ENCODE data around the gene HEG1.

Gene HEG1

DNA sequence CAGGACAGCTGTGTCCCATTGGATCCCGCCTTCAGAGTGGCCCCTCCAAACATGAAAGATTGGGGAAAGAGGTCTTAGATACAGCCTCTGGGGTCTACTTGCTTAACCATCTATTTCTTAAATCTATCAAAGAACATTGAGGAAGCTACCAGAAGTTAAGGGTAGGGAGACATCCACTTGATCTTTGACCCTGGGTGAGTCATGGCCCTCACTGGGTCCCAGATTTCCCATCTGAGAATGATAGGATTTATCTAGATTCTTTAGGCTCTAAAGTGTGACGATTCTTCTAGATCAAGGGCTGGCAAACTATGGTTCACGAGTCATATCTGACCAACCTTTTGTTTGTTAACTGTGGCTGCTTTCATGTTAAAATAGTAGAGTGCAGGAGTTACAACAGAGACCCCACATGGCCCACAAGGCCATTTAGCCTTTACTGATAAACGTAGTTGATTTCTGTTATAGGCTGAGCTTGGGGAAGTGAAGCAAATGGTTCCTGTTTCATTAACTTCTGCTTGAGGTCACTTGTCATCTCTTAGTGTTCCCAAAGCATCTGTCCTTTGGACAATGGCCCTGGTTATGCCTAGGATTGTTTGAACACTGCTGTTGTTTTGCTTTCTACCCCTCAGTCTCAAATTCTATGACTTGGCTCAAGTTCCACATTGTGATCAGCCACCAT, 129.2 kb downstream of the HEG1 start:
- ChIA-PET POLR2A (no interaction called here), CTCF (interaction anchor here (1.0 to 3.8 kb wide), 12 partner anchors 9 to 660 kb away, joined by 3 to 22 read pairs (median 6); no protein-coding TSS in a partner anchor)
- DNase-seq (ENCODE audit: extremely low spot score), result no peak
- TF ChIP-seq, protein P1, sequence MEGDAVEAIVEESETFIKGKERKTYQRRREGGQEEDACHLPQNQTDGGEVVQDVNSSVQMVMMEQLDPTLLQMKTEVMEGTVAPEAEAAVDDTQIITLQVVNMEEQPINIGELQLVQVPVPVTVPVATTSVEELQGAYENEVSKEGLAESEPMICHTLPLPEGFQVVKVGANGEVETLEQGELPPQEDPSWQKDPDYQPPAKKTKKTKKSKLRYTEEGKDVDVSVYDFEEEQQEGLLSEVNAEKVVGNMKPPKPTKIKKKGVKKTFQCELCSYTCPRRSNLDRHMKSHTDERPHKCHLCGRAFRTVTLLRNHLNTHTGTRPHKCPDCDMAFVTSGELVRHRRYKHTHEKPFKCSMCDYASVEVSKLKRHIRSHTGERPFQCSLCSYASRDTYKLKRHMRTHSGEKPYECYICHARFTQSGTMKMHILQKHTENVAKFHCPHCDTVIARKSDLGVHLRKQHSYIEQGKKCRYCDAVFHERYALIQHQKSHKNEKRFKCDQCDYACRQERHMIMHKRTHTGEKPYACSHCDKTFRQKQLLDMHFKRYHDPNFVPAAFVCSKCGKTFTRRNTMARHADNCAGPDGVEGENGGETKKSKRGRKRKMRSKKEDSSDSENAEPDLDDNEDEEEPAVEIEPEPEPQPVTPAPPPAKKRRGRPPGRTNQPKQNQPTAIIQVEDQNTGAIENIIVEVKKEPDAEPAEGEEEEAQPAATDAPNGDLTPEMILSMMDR (IDR thresholded peaks at IDR 0.05; ENCODE audit: control extremely low read depth, extremely low read depth, low read depth, missing control alignments), result no peak

DNA sequence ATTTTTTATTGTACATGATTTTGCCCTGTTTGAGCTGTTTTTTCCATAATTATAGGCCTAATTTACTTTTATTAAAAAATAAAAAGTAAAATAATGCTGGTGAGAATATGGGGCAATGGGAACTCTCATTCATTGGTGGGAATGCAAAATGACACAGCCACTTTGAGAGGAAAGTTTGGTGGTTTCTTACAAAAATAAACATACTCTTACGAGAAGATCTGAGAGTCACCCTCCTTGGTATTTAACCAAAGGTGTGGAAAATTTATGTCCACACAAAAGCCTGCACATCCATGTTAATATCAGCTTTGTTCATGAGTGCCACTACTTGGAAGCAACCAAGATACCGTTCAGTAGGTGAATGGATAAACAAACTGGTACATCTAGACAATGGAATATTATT, 131.1 kb downstream of the HEG1 start:
- ChIA-PET POLR2A (no interaction called here), CTCF (interaction anchor here (0.9 to 2.1 kb wide), 11 partner anchors 8 to 661 kb away, joined by 3 to 10 read pairs (median 4); no protein-coding TSS in a partner anchor)
- TF ChIP-seq, protein P1 (IDR thresholded peaks at IDR 0.05; ENCODE audit: control extremely low read depth, extremely low read depth, low read depth, missing control alignments), result no peak
- no peak for DNase-seq (ENCODE audit: extremely low spot score)

DNA sequence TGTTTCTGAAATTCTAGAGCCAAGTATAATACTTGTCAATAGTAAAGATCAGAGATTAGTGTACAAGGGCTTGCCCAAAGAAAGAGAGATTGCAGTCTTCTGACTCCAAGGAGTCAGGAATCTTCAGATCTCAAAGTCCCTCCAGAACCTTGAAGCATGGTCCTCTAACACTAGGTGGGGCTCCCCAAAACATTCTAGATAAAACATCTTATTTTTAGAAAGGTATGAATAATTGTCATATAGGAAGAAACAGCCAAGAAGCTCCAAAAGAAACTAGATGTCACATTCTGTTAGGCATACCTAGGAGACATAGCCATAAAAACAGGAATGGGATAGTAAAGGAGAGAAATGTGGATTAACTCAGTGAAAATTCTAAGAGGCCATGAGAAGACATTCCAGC, 132.0 kb downstream of the HEG1 start:
- CTCF ChIA-PET, result interaction anchor here (1.1 to 2.1 kb wide), 7 partner anchors 9 to 662 kb away, joined by 3 to 10 read pairs (median 4); no protein-coding TSS in a partner anchor
- no peak for DNase-seq (ENCODE audit: extremely low spot score)
- POLR2A ChIA-PET, result no interaction called here
- TF ChIP-seq, protein P1 (IDR thresholded peaks at IDR 0.05; ENCODE audit: control extremely low read depth, extremely low read depth, low read depth, missing control alignments), result no peak

DNA sequence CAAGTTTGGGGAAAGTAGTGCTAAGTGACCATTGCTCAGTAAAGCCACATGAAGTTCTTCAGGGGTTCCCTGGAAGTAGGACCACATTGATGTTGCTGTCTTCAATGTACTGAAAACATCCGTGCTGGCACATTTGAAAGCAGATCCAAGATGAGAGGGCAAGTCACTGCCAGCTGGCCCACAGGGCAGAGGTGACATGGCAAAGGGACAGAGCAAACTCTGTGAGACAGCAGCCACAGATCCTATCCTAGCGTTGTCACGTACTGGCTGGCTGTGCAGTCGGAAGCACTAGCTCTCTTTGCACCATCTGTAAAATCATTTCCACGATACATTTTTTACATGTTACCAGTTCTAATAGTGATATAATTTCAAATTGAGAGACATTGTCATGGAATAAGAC, 135.1 kb downstream of the HEG1 start:
- DNase-seq (ENCODE audit: extremely low spot score), result no peak
- CTCF ChIA-PET, result interaction anchor here (1.2 to 1.9 kb wide), 4 partner anchors 10 to 160 kb away, joined by 3 to 7 read pairs (median 4); no protein-coding TSS in a partner anchor
- TF ChIP-seq, protein P1 (IDR thresholded peaks at IDR 0.05; ENCODE audit: control extremely low read depth, extremely low read depth, low read depth, missing control alignments), result no peak
- POLR2A ChIA-PET, result no interaction called here

DNA sequence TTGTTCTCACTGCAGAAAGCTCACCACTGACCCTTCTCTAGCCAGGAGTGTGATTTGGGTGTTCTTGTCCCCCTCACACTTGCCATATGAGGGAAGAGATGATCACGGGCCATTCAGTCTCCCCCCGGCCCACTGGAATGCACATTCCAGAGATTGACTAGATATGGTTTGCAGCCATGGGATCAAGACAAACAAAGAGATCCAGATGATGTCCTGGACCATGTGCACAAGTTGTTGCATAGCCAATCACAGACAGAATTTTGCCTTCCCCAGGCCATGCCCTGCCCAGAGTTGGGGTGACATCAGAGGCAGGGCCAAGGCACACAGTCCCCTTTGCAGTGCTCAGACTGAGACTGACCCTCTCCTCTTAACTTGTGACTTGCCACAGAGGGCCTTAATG, 136.0 kb downstream of the HEG1 start:
- POLR2A ChIA-PET, result no interaction called here
- TF ChIP-seq, protein P1 (IDR thresholded peaks at IDR 0.05; ENCODE audit: control extremely low read depth, extremely low read depth, low read depth, missing control alignments), result no peak
- CTCF ChIA-PET, result interaction anchor here (1.2 to 1.3 kb wide), 2 partner anchors 14 to 159 kb away, joined by 3 to 4 read pairs; no protein-coding TSS in a partner anchor
- no peak for DNase-seq (ENCODE audit: extremely low spot score)

DNA sequence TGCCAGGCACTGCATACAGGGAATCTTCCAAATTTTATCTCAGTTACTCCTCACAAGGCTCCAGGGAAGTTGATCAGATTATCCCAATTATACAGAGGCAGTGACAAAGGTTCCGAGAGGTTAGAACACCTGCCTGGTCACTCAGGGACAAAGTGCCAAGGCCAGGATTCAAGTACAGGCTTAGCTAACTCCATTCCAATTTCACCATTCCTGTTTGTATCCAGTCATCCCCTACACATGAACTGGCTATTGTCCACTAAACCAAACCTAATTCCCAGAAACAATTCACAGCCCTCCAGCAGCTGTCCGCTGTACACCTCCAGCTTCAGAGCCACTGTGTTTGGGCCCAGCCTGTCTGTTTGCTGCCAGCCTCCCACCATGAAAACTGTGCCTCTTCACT, 137.3 kb downstream of the HEG1 start:
- ChIA-PET CTCF (interaction anchor here (1.6 to 2.6 kb wide), 3 partner anchors 9 to 158 kb away, joined by 3 to 15 read pairs (median 11); no protein-coding TSS in a partner anchor), POLR2A (no interaction called here)
- TF ChIP-seq, protein P1 (IDR thresholded peaks at IDR 0.05; ENCODE audit: control extremely low read depth, extremely low read depth, low read depth, missing control alignments), result no peak
- no peak for DNase-seq (ENCODE audit: extremely low spot score)

All from GM10248 (cell line).